Immature natural killer cell (primary cell): ENCODE data around the gene DNAJC5. TPM values are rescaled to one million over a fixed set of nuclear protein-coding genes. Genes with fewer than 3 reads are reported as not detected.

Experiments
- DNase-seq, 3 donors: peaks; one replicate each; pipeline ENCODE4 v3.0.0; 2022; ENCODE audit warnings: mixed read lengths in 1 of 3
- H3K27ac Mint-ChIP-seq, 6 donors: one replicate each; pipeline ENCODE4 v1.8.0; 2020; ENCODE audit warnings: mixed read lengths in 6 of 6, mild to moderate bottlenecking in 5 of 6, inconsistent platforms in 4 of 6, moderate library complexity in 3 of 6
- H3K27me3 Mint-ChIP-seq, 3 donors: one replicate each; pipeline ENCODE4 v1.8.0; 2020 to 2021; ENCODE audit warnings: low read depth in 3 of 3, mild to moderate bottlenecking in 3 of 3, mixed read lengths in 3 of 3, moderate library complexity in 3 of 3, inconsistent platforms in 1 of 3
- H3K36me3 Mint-ChIP-seq, 3 donors: one replicate each; pipeline ENCODE4 v1.8.0; 2020; ENCODE audit warnings: mixed read lengths in 3 of 3, inconsistent platforms in 2 of 3, mild to moderate bottlenecking in 2 of 3
- H3K4me1 Mint-ChIP-seq, 2 donors: one replicate each; pipeline ENCODE4 v1.8.0; 2020; ENCODE audit warnings: inconsistent platforms in 2 of 2, mild to moderate bottlenecking in 2 of 2, mixed read lengths in 2 of 2, moderate library complexity in 1 of 2
- H3K4me3 Mint-ChIP-seq, 5 donors: one replicate each; pipeline ENCODE4 v1.8.0; 2020; ENCODE audit warnings: mild to moderate bottlenecking in 5 of 5, mixed read lengths in 5 of 5, inconsistent platforms in 3 of 5, moderate library complexity in 3 of 5
- H3K9me3 Mint-ChIP-seq, 6 donors: one replicate each; pipeline ENCODE4 v1.8.0; 2020; ENCODE audit warnings: mild to moderate bottlenecking in 6 of 6, mixed read lengths in 6 of 6, inconsistent platforms in 4 of 6, moderate library complexity in 3 of 6
- polyA plus RNA-seq, 3 donors: library from polyadenylated mRNA; unstranded; fragments of 300-500 nt; fragmentation: Illumina TruSeq; gene quantifications; one replicate each; pipeline ENCODE4 v1.2.3, GENCODE V29; 2021

DNAJC5 gene
- polyA plus RNA-seq, 3 donors from 2014 or later = 1.4 to 8.2 (median 2.9) TPM

GRCh38 chr20:63883201-63883593 is 11.7 kb upstream of the DNAJC5 start:
- Mint-ChIP-seq H3K4me1 (peaks cover 6 to 11% of the 10 kb centered on the region in 2 donors), H3K27me3 (peaks cover 2% of the 10 kb centered on the region in 3 donors), H3K27ac (no peak overlapping the region), H3K9me3 (no peaks in the 10 kb centered on the region), H3K36me3 (peaks cover 3 to 6% (median 3%) of the 10 kb centered on the region in 3 donors), H3K4me3 (no peak overlapping the region)
- DNase-seq = no peak

GRCh38 chr20:63884506-63885263 is 10.2 kb upstream of the DNAJC5 start:
- no peaks in the 10 kb centered on the region for H3K9me3 Mint-ChIP-seq

GRCh38 chr20:63885264-63886053 is 9.5 kb upstream of the DNAJC5 start:
- H3K27ac Mint-ChIP-seq = no peak overlapping the region
- no peak overlapping the region for H3K4me3 Mint-ChIP-seq
- peaks cover 0 to 2% (median 2%) of the 10 kb centered on the region in 3 donors for H3K27me3 Mint-ChIP-seq
- H3K36me3 Mint-ChIP-seq = peaks cover 3 to 16% (median 8%) of the 10 kb centered on the region in 3 donors
- no peaks in the 10 kb centered on the region for H3K9me3 Mint-ChIP-seq
- no peak for DNase-seq
- H3K4me1 Mint-ChIP-seq = peaks cover 6 to 11% of the 10 kb centered on the region in 2 donors

More at GRCh38 chr20:63884506-63885263, 10.2 kb upstream of the DNAJC5 start:
- peak; percentile 23 to 43 (median 35) for DNase-seq
- H3K27ac Mint-ChIP-seq = peak overlapping the region in 5 of 6 donors; percentile 35 to 57 (median 46)
- H3K27me3 Mint-ChIP-seq = peaks cover 0 to 2% (median 2%) of the 10 kb centered on the region in 3 donors
- H3K4me3 Mint-ChIP-seq = no peak overlapping the region
- H3K4me1 Mint-ChIP-seq = peaks cover 6 to 11% of the 10 kb centered on the region in 2 donors
- H3K36me3 Mint-ChIP-seq = peaks cover 3 to 10% (median 3%) of the 10 kb centered on the region in 3 donors

GRCh38 chr20:63886054-63886419 is 8.9 kb upstream of the DNAJC5 start:
- Mint-ChIP-seq H3K27me3 (peaks cover 0 to 2% (median 2%) of the 10 kb centered on the region in 3 donors), H3K27ac (no peak overlapping the region), H3K4me3 (no peak overlapping the region), H3K36me3 (peaks cover 3 to 16% (median 8%) of the 10 kb centered on the region in 3 donors), H3K4me1 (peaks cover 6 to 11% of the 10 kb centered on the region in 2 donors), H3K9me3 (no peaks in the 10 kb centered on the region)
- DNase-seq = no peak

- Mint-ChIP-seq H3K36me3 (peaks cover 3 to 16% (median 8%) of the 10 kb centered on the region in 3 donors), H3K27me3 (peaks cover 0 to 5% (median 2%) of the 10 kb centered on the region in 3 donors), H3K4me3 (no peak overlapping the region), H3K27ac (peak overlapping the region in 1 of 6 donors; percentile 47), H3K4me1 (peaks cover 6 to 11% of the 10 kb centered on the region in 2 donors), H3K9me3 (no peaks in the 10 kb centered on the region)
- DNase-seq = no peak
Observed at GRCh38 chr20:63886921-63887320, 8.0 kb upstream of the DNAJC5 start.

GRCh38 chr20:63889241-63890200 is 5.4 kb upstream of the DNAJC5 start:
- Mint-ChIP-seq H3K9me3 (no peaks in the 10 kb centered on the region), H3K4me1 (peaks cover 10 to 14% of the 10 kb centered on the region in 2 donors), H3K27ac (no peak overlapping the region), H3K36me3 (peaks cover 3 to 16% (median 8%) of the 10 kb centered on the region in 3 donors), H3K4me3 (no peak overlapping the region), H3K27me3 (peaks cover 0 to 4% (median 0%) of the 10 kb centered on the region in 3 donors)
- DNase-seq = no peak

GRCh38 chr20:63890201-63890576 is 4.7 kb upstream of the DNAJC5 start:
- H3K27ac Mint-ChIP-seq = no peak overlapping the region
- no peak overlapping the region for H3K4me3 Mint-ChIP-seq
- H3K4me1 Mint-ChIP-seq = peaks cover 8 to 10% of the 10 kb centered on the region in 2 donors
- H3K9me3 Mint-ChIP-seq = no peaks in the 10 kb centered on the region
- peaks cover 0 to 4% (median 0%) of the 10 kb centered on the region in 3 donors for H3K27me3 Mint-ChIP-seq
- DNase-seq = no peak
- H3K36me3 Mint-ChIP-seq = peaks cover 3 to 16% (median 8%) of the 10 kb centered on the region in 3 donors

GRCh38 chr20:63890616-63891015 is 4.3 kb upstream of the DNAJC5 start:
- Mint-ChIP-seq H3K4me3 (no peak overlapping the region), H3K4me1 (peaks cover 8 to 11% of the 10 kb centered on the region in 2 donors), H3K27me3 (peaks cover 1 to 4% (median 2%) of the 10 kb centered on the region in 3 donors), H3K9me3 (no peaks in the 10 kb centered on the region), H3K36me3 (peaks cover 3 to 16% (median 8%) of the 10 kb centered on the region in 3 donors), H3K27ac (no peak overlapping the region)
- no peak for DNase-seq

GRCh38 chr20:63891061-63892002 is 3.6 kb upstream of the DNAJC5 start:
- Mint-ChIP-seq H3K27me3 (peaks cover 3 to 9% (median 5%) of the 10 kb centered on the region in 3 donors), H3K4me1 (peaks cover 15 to 18% of the 10 kb centered on the region in 2 donors), H3K9me3 (no peaks in the 10 kb centered on the region), H3K36me3 (peaks cover 3 to 16% (median 8%) of the 10 kb centered on the region in 3 donors), H3K27ac (no peak overlapping the region), H3K4me3 (no peak overlapping the region)
- no peak for DNase-seq

- Mint-ChIP-seq H3K36me3 (peaks cover 0 to 12% (median 7%) of the 10 kb centered on the region in 3 donors), H3K27ac (peak overlapping the region in 2 of 6 donors; percentile 15 to 83), H3K9me3 (no peaks in the 10 kb centered on the region), H3K27me3 (peaks cover 3 to 9% (median 8%) of the 10 kb centered on the region in 3 donors), H3K4me1 (peaks cover 25 to 29% of the 10 kb centered on the region in 2 donors), H3K4me3 (no peak overlapping the region)
- DNase-seq = no peak
Observed at GRCh38 chr20:63892402-63892801, 2.5 kb upstream of the DNAJC5 start.

GRCh38 chr20:63893999-63894357 is 948 bp upstream of the DNAJC5 start:
- Mint-ChIP-seq H3K27ac (peak overlapping the region; percentile 33 to 92 (median 66)), H3K9me3 (no peaks in the 10 kb centered on the region), H3K4me3 (peak overlapping the region; percentile 73 to 92 (median 81)), H3K36me3 (peaks cover 0 to 10% (median 4%) of the 10 kb centered on the region in 3 donors), H3K4me1 (peaks cover 39 to 42% of the 10 kb centered on the region in 2 donors), H3K27me3 (peaks cover 3 to 9% (median 8%) of the 10 kb centered on the region in 3 donors)
- DNase-seq = no peak
